A204.1 (cell line): ENCODE data around the gene IFT74.
"Not testable (repeated sequence)": the region's sequence is repeated elsewhere in the genome, so short reads cannot be mapped to it uniquely, and the experiment has no call there.

ENCODE experiments used
- FAIRE-seq: peaks from 2 replicates; lab custom pipeline; 2012; peaks lifted over from hg19 to GRCh38; lab: Jason Lieb, UNC

The IFT74 gene

DNA sequence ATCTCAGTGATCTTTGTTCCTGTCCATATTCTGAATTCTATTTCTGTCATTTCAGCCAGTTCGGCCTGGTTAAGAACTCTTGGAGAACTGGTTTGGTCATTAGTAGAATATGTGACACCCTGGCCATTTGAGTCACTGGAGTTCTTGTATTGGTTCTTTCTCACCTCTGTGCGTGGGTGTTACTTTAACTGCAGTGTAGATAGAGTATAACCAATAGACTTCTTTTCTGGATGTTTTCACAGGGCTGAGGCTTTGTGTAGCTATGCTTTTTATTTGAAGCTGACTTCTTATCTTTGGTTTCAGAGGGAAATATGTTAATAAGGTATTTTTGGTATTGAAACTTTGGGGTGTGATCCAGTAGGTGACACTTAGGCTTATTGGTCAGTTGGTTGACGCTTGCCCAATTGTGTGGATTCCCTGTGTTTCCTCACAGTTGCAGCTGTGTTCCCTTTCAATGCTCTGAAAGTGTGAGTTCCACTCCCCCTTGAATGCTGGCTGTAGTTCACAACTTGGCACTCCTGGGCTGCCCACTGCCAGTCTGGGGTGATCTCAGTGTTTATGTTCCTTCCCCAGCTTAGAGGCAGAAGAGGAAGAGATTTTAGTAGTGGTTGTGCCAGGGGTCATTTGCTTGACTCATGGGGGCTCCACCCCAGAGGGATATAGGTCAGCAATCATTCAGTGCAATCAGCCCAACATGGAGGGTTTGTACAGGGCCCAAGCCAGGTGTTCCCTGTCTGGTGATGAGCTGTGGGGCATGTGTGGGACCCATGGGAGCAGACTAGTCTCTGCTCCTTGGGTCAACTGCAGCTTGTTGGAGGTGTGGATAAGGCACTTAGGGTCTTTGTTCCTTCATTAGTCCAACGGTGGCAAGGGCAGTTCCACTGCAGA is 117.9 kb downstream of the IFT74 start:
- FAIRE-seq = no peak

DNA sequence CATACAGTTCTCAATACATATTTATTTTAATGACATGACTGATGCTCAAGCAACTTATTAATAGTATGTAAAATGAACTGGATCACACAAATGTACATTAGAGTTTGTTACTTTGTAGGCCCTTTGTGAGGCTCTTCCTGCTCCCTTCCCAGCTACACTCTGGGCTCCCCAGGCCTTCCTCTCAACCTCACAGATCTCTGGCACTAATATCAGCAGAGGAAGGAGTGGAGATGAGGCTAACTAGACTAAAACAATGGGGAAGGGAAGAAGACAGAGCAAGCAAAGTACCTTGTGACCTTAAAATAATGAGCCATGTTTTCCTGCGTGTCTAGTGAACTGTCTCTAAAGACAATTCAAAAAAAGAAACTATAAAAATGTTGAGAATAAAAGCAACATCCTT is 122.5 kb downstream of the IFT74 start:
- no peak for FAIRE-seq

DNA sequence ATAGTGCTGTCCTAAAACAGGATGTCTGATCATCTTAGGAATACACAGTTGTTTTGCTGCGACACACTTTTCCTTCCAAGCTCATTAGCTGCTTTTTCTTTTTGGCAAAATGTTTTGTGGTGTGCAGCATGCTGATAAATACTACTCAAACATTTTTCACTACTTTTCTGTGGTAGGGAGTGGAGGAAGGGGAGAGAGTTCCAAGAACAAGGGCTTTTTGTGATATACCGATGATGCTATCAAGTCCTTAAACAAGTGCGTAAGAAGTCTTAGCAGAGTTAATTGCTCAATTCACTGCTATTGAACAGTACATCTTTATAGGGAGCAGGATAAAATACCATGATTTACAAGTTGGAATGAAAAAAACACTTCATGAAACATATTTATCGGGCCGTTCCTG is 129.2 kb downstream of the IFT74 start:
- FAIRE-seq = no peak

DNA sequence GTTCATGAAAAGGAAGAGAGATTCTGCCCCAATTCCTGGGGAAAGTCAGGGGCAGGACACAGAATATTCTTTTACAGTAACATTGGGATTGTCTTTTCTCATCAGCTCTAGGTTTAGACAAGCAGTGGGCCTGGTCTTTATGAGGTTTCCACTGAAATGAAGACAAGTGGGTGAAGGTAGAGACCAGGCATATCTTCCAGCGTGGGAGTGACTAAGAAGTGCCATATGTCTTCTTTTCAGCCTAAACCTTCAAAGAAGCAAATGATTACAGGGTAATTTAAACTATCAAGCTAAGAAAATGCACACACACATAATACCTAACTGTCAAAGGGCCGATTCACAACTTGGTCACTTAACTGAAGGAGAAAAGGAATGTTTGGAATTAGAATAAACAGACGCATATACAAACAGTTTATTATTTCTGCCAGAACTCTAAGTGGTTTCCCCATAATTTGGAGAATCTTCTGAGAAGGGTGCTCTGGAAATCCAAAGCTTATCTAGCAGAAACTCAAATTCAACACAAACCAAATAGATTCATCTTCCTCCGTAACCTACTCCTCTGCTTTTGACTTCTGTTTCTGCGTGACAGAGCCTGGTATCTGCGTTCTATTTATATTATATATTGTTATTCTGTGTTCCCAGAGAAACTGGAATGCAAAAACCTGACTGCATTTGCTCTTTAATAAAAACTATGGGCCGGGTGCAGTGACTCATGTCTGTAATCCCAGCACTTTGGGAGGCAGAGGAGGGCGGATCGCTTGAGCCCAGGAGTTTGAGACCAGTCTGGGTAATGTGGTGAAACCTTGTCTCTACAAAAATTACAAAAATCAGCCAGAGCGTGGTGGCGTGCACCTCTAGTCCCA is 130.8 kb downstream of the IFT74 start:
- FAIRE-seq = no peak

DNA sequence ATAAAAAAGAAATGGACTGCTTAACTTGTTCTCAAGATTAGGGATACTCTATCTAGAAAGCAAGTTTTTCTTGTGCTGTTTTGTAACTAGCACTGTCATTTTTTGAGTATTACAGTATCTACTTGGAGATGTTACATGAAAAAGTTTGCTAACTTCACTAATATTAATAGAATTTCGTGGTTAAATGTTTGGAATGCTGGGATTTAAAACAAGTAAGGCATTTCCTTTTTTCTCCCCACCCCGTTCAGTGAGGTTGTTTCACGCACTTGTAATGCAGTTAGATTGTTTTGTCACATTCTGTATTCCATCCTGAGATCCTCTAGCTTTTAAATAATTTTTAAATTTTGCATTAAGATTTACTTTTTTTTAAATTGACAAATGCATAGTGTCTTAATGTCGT is 132.8 kb downstream of the IFT74 start:
- no peak for FAIRE-seq

DNA sequence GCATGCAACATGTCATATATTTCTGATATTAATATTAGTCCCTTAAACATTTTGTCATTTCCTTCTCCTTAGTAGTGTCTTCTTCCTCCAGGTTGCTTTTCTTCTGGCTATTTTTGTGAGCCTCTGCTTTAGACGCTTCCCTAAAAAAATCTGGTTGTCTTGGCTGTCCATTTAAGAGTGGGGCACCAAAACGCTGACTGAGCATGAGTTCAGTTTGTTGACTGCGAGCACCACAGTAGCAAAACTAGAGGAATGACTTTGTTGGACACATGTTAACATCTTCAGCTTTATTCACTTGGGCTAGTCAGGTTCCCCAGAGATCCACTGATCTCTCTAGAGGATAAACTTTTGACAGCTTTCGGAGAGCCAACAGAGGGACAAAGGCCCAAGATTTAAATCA is 133.5 kb downstream of the IFT74 start:
- FAIRE-seq = no peak

DNA sequence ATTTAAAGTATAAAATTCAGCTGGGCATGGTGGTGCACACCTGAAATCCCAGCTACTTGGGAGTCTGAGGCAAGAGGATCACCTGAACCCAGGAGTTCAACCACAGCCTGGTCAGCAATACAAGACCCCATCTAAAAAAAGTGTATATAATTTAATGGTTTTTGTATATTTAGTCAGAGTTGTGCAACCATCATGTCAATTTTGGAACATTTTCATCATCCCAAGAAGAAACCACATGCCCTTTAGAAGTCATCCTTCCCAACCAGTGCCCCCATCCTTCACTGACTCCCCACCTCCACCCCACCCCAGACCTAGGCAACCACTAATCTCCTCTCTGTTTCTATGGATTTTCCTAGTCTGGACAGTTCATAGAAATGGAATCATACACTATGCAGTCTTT is 134.0 kb downstream of the IFT74 start:
- no peak for FAIRE-seq

DNA sequence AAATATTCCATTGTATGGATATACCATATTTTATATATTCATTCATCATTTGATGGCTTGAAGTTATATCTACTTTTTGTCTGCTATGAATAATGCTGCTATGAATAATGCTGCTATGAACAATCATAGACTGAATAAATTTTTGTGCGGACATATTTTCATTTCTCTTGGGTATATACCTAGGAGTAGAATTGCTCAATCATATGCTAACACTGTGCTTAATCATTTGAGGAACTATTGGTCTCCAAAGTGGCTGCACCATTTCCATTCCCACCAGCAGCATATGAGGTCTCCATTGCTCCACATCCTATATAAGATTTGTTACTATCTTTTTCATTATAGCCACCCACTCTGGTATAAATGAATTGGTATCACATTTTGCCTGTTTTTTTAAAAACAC is 134.5 kb downstream of the IFT74 start:
- FAIRE-seq = no peak

DNA sequence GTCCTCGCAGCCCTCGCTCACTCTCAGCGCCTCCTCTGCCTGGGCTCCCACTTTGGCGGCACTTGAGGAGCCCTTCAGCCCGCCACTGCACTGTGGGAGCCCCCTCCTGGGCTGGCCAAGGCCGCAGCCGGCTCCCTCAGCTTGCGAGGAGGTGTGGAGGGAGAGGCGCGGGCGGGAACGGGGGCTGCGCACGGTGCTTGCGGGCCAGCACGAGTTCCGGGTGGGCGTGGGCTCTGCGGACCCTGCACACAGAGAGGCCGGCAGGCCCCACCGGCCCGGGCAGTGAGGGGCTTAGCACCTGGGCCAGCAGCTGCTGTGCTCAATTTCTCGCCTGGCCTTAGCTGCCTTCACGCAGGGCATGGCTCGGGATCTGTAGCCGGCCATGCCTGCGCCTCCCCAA is 136.3 kb downstream of the IFT74 start:
- not testable (repeated sequence) for FAIRE-seq

DNA sequence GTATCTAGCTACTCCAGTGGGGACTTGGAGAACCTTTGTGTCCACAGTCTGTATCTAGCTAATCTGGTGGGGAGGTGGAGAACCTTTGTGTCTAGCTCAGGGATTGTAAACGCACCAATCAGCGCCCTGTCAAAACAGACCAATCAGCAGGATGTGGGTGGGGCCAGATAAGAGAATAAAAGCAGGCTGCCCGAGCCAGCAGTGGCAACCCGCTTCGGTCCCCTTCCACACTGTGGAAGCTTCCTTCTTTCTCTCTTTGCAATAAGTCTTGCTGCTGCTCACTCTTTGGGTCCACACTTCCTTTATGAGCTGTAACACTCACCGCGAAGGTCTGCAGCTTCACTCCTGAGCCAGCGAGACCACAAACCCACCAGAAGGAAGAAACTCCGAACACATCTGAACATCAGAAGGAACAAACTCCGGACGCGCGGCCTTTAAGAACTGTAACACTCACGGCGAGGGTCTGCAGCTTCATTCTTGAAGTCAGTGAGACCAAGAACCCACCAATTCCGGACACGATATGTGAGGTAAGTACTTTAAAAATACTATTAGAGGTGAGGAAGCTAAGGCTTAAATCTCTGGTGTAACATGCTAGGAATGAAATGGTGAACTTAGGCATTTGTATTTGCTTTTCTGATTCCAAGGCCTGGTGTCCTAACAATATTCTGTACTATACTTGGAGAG is 137.3 kb downstream of the IFT74 start:
- FAIRE-seq = not testable (repeated sequence)

DNA sequence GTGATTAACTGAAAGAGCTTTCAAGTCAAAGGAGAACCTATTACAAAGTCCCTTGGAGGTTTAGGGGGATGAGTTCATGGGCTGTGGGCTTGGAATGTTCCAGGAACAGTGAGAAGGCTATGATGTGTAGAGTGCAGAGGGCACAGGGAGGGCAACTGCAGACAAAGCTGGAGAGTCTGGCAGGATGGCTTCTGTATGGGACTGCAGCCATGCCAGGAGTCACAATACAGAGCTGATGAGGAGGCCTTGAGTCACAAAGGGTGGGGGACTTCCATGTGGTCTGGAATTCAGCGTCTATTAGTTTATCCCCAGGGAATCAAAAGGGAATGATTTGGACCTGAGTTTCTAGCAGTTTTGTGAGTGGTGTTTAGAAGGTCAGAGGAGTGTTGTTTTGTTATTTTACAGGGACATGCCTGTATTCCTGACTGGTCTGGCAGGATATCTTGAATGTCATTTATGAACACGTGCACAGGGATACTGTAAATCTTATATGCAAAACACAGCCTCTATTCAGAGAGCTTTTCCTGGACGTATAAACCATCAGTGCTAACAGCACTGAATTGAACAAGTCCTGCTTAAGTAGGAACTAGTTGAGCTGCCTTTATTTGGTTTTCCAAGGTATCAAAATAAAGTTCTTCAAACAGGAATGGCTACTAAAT is 138.6 kb downstream of the IFT74 start:
- no peak for FAIRE-seq

DNA sequence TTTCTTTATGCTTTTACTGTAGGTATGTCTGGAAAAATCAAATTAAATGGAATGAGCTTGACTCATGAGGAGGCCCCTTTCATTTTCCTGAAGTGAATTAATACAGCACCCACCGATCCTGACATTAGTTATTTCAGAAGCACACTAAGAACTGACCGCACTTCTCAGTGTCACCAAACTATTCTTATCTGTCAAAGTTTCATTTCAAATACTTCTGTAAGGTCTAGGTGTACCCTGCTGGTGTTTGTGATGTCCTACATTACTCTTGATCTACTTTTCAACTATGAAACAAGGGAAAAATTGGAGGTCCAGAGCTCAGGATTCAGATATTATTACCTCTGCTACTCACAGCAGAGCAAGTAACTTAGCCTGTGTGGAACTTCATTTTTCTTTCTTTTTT is 151.0 kb downstream of the IFT74 start:
- no peak for FAIRE-seq

DNA sequence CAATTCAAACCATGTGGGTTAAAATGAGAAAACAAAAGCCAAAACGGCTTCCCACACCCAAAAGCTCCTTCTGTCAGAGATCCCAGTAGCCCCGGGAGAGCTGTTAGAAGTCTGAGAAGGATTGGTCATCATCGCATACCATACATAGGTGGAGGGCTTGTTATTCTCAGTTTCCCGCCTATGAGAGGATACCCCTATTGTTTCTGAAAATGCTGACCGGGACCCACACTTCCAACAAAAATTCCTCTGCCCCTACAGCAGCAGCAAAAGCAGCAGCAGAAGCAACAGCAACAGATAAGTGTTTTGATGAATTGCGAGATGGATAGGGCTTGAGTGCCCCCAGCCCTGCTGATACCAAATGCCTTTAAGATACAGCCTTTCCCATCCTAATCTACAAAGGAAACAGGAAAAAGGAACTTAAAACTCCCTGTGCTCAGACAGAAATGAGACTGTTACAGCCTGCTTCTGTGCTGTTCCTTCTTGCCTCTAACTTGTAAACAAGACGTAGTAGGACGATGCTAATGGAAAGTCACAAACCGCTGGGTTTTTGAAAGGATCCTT is 152.8 kb downstream of the IFT74 start, which contains the start of gene TEK:
TEK (plus strand) TSS at position 245 of the 561 bp plus-strand sequence. CDS start 366 bp downstream, outside the sequence.
- no peak for FAIRE-seq

DNA sequence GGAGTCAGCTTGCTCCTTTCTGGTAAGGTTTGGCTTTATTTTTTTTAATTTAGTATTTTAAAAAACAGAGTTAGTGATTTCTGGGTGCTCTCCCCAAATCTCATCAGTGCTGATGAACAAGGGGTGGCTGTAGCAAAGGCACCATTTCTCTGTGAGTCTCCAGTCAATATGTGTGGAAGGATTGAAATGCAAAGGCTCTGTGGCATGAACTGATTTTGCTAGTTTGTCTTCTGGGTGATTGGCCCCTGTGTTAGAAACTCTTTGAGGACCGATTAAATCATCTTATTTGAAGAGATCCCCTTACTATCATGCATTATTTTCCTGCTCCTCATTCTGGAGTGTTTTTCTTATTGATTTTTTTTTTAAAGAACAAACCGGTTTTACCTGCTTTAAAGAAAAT is 153.4 kb downstream of the IFT74 start:
- FAIRE-seq = no peak

DNA sequence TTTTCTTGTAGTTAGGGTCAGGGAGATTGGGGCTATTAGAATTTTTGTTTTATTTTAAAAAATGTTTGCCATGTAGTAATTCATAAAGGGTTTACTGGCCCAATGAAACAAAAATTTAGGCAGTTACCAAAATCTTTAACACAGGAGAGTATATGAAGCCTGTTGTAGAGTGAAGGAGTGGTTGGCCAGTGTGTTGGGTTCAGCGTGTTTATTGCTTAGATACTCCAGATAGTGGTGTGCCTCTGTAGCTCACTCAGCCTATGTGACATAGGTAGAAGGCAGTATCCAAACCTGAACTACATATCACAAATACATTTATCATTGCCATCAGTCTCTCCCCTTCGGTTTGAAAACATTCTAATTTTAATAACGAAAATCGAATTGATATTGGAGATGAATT is 154.0 kb downstream of the IFT74 start:
- no peak for FAIRE-seq

DNA sequence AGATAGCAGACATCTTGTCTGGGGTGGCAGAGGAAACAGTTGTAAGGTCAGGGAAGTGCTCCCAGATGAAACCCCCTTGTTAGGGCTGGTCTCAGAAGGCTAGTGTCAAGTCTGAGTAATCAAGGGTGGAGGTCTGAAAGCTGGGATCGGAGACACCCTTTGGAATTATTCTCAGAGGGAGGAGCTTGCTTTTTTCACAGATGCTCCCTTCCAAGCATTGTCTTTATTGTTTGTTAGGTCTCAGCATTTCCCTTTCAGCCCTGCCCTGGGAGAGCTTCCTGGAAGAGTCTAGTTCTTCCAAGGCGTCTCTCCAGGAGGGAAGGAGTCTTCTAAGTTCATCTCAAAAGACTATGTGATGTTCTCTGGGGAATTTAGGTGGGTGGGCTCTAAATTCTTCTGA is 156.0 kb downstream of the IFT74 start:
- FAIRE-seq = no peak
